ENCODE data around the gene PRKD1.
"Not testable (repeated sequence)": the region's sequence is repeated elsewhere in the genome, so short reads cannot be mapped to it uniquely, and the experiment has no call there.

PRKD1 gene

GRCh38 chr14:29743531-29743930, 184.1 kb downstream of the PRKD1 start:
- no peak for FAIRE-seq
- no peak for DNase-seq (ENCODE audit: insufficient read length, low spot score)
- TF ChIP-seq POU2F2 (IDR thresholded peaks at IDR 0.05; ENCODE audit: low read depth, low read length) (no peak), TAF1 (IDR thresholded peaks at IDR 0.05; ENCODE audit: low read depth, low read length) (no peak), PAX5 (IDR thresholded peaks at IDR 0.05; ENCODE audit: insufficient read depth, low read length, severe bottlenecking) (no peak), POLR2AphosphoS5 (IDR thresholded peaks at IDR 0.05; ENCODE audit: low read depth, low read length) (no peak), SPI1 (IDR thresholded peaks at IDR 0.05; ENCODE audit: low read depth, low read length) (no peak), POLR2A (IDR thresholded peaks at IDR 0.05; ENCODE audit: low read depth, low read length) (no peak)

- DNase-seq (ENCODE audit: insufficient read length, low spot score) (no peak), FAIRE-seq (no peak)
- no peak for TF ChIP-seq SPI1 (IDR thresholded peaks at IDR 0.05; ENCODE audit: low read depth, low read length)
- TF ChIP-seq POU2F2 (IDR thresholded peaks at IDR 0.05; ENCODE audit: low read depth, low read length): no peak
- no peak for TF ChIP-seq POLR2A (IDR thresholded peaks at IDR 0.05; ENCODE audit: low read depth, low read length)
- no peak for TF ChIP-seq TAF1 (IDR thresholded peaks at IDR 0.05; ENCODE audit: low read depth, low read length)
- no peak for TF ChIP-seq PAX5 (IDR thresholded peaks at IDR 0.05; ENCODE audit: insufficient read depth, low read length, severe bottlenecking)
- no peak for TF ChIP-seq POLR2AphosphoS5 (IDR thresholded peaks at IDR 0.05; ENCODE audit: low read depth, low read length)
Observed at GRCh38 chr14:29741909-29742401, 185.7 kb downstream of the PRKD1 start.

- no peak for TF ChIP-seq POU2F2 (IDR thresholded peaks at IDR 0.05; ENCODE audit: low read depth, low read length)
- TF ChIP-seq POLR2A (IDR thresholded peaks at IDR 0.05; ENCODE audit: low read depth, low read length): no peak
- TF ChIP-seq PAX5 (IDR thresholded peaks at IDR 0.05; ENCODE audit: insufficient read depth, low read length, severe bottlenecking): no peak
- no peak for TF ChIP-seq TAF1 (IDR thresholded peaks at IDR 0.05; ENCODE audit: low read depth, low read length)
- TF ChIP-seq POLR2AphosphoS5 (IDR thresholded peaks at IDR 0.05; ENCODE audit: low read depth, low read length): no peak
- TF ChIP-seq SPI1 (IDR thresholded peaks at IDR 0.05; ENCODE audit: low read depth, low read length): no peak
- DNase-seq (ENCODE audit: insufficient read length, low spot score) (no peak), FAIRE-seq (no peak)
Observed at GRCh38 chr14:29740491-29740890, 187.2 kb downstream of the PRKD1 start.

GRCh38 chr14:29738950-29739349, 188.7 kb downstream of the PRKD1 start:
- TF ChIP-seq TAF1 (IDR thresholded peaks at IDR 0.05; ENCODE audit: low read depth, low read length) (no peak), PAX5 (IDR thresholded peaks at IDR 0.05; ENCODE audit: insufficient read depth, low read length, severe bottlenecking) (no peak), POLR2AphosphoS5 (IDR thresholded peaks at IDR 0.05; ENCODE audit: low read depth, low read length) (no peak), POU2F2 (IDR thresholded peaks at IDR 0.05; ENCODE audit: low read depth, low read length) (no peak), SPI1 (IDR thresholded peaks at IDR 0.05; ENCODE audit: low read depth, low read length) (no peak), POLR2A (IDR thresholded peaks at IDR 0.05; ENCODE audit: low read depth, low read length) (no peak)
- FAIRE-seq: no peak
- DNase-seq (ENCODE audit: insufficient read length, low spot score): no peak

GRCh38 chr14:29738056-29738455, 189.6 kb downstream of the PRKD1 start:
- no peak for FAIRE-seq
- no peak for DNase-seq (ENCODE audit: insufficient read length, low spot score)
- no peak for TF ChIP-seq POLR2AphosphoS5 (IDR thresholded peaks at IDR 0.05; ENCODE audit: low read depth, low read length)

- DNase-seq (ENCODE audit: insufficient read length, low spot score) (no peak), FAIRE-seq (no peak)
- TF ChIP-seq SPI1 (IDR thresholded peaks at IDR 0.05; ENCODE audit: low read depth, low read length): no peak
- no peak for TF ChIP-seq POLR2A (IDR thresholded peaks at IDR 0.05; ENCODE audit: low read depth, low read length)
- TF ChIP-seq POLR2AphosphoS5 (IDR thresholded peaks at IDR 0.05; ENCODE audit: low read depth, low read length): no peak
- TF ChIP-seq POU2F2 (IDR thresholded peaks at IDR 0.05; ENCODE audit: low read depth, low read length): no peak
Observed at GRCh38 chr14:29735459-29735858, 192.2 kb downstream of the PRKD1 start.

GRCh38 chr14:29734732-29735131, 192.9 kb downstream of the PRKD1 start:
- no peak for FAIRE-seq
- no peak for TF ChIP-seq POLR2AphosphoS5 (IDR thresholded peaks at IDR 0.05; ENCODE audit: low read depth, low read length)

GRCh38 chr14:29726560-29727331, 200.9 kb downstream of the PRKD1 start:
- not testable (repeated sequence) for FAIRE-seq; DNase-seq (ENCODE audit: insufficient read length, low spot score)

More at GRCh38 chr14:29734732-29735131, 192.9 kb downstream of the PRKD1 start:
- DNase-seq (ENCODE audit: insufficient read length, low spot score): no peak

GRCh38 chr14:29724991-29725390, 202.7 kb downstream of the PRKD1 start:
- DNase-seq (ENCODE audit: insufficient read length, low spot score) (no peak), FAIRE-seq (no peak)
- TF ChIP-seq TAF1 (IDR thresholded peaks at IDR 0.05; ENCODE audit: low read depth, low read length) (no peak), POU2F2 (IDR thresholded peaks at IDR 0.05; ENCODE audit: low read depth, low read length) (no peak), PAX5 (IDR thresholded peaks at IDR 0.05; ENCODE audit: insufficient read depth, low read length, severe bottlenecking) (no peak), SPI1 (IDR thresholded peaks at IDR 0.05; ENCODE audit: low read depth, low read length) (no peak), POLR2A (IDR thresholded peaks at IDR 0.05; ENCODE audit: low read depth, low read length) (no peak), POLR2AphosphoS5 (IDR thresholded peaks at IDR 0.05; ENCODE audit: low read depth, low read length) (no peak)

GRCh38 chr14:29722831-29723230, 204.8 kb downstream of the PRKD1 start:
- no peak for DNase-seq (ENCODE audit: insufficient read length, low spot score)
- TF ChIP-seq TAF1 (IDR thresholded peaks at IDR 0.05; ENCODE audit: low read depth, low read length): no peak
- no peak for TF ChIP-seq POLR2AphosphoS5 (IDR thresholded peaks at IDR 0.05; ENCODE audit: low read depth, low read length)
- TF ChIP-seq SPI1 (IDR thresholded peaks at IDR 0.05; ENCODE audit: low read depth, low read length): no peak
- TF ChIP-seq POU2F2 (IDR thresholded peaks at IDR 0.05; ENCODE audit: low read depth, low read length): no peak
- TF ChIP-seq POLR2A (IDR thresholded peaks at IDR 0.05; ENCODE audit: low read depth, low read length): no peak
- no peak for TF ChIP-seq PAX5 (IDR thresholded peaks at IDR 0.05; ENCODE audit: insufficient read depth, low read length, severe bottlenecking)
- no peak for FAIRE-seq
